ENCODE results near the gene TCF20. TPM values are rescaled to one million over a fixed set of nuclear protein-coding genes. Genes with fewer than 3 reads are reported as not detected.

Gene TCF20
- total and polyA plus RNA-seq, 9 donors = 6.7 to 15.6 (median 10.4) TPM

DNA sequence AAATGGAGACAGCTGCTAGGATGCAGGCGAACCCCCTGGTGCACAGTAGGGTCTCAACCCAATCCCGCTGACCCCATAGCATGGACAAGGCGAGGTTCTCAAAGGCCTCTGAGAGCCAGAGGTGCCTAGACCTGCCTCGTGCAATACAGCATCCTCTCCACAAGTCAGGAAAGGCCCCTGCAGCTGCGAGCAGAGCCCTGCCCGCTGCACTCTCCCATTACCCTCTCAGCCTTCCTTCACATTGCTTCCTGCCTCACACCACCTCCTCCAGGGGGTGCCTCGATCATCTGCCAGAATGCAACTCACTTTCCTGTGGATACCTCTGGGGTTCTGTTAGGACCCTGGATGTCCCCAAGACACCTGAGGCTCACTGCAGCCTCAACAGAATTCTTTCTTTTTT, 42.8 kb upstream of the TCF20 start:
- Histone ChIP-seq H3K27ac (ENCODE audit: low read length) (no peak overlapping the region), H3K4me1 (ENCODE audit: control insufficient read depth, insufficient read depth, low read length) (peaks cover 23% of the 10 kb centered on the region), H3K36me3 (ENCODE audit: control insufficient read depth, insufficient read depth, low read length) (no peaks in the 10 kb centered on the region), H3K4me3 (ENCODE audit: low read length) (no peak overlapping the region), H3K9me3 (replicated peaks; ENCODE audit: control insufficient read depth, low read depth, low read length) (no peaks in the 10 kb centered on the region), H3K27me3 (ENCODE audit: control insufficient read depth, insufficient read depth, low read length) (peaks cover 74% of the 10 kb centered on the region)
- 84% methylated on average over 6 of the region's 7 CpGs for WGBS (ENCODE audit: insufficient coverage)
- DNase-seq = no peak

- Histone ChIP-seq H3K36me3 (ENCODE audit: control insufficient read depth, insufficient read depth, low read length) (no peaks in the 10 kb centered on the region), H3K9me3 (replicated peaks; ENCODE audit: control insufficient read depth, low read depth, low read length) (no peaks in the 10 kb centered on the region), H3K4me3 (ENCODE audit: low read length) (no peak overlapping the region), H3K27ac (ENCODE audit: low read length) (no peak overlapping the region), H3K27me3 (ENCODE audit: control insufficient read depth, insufficient read depth, low read length) (peaks cover 67% of the 10 kb centered on the region), H3K4me1 (ENCODE audit: control insufficient read depth, insufficient read depth, low read length) (peaks cover 11% of the 10 kb centered on the region)
- WGBS (ENCODE audit: insufficient coverage) = 61% methylated on average over 13 of the region's 16 CpGs
- DNase-seq = no peak
Measured at GRCh38 chr22:42310291-42311015, 40.0 kb upstream of the TCF20 start.

- H3K9me3 ChIP-seq (replicated peaks; ENCODE audit: control insufficient read depth, low read depth, low read length) = no peaks in the 10 kb centered on the region
- peaks cover 67% of the 10 kb centered on the region for H3K27me3 ChIP-seq (ENCODE audit: control insufficient read depth, insufficient read depth, low read length)
- no peak for DNase-seq
- H3K27ac ChIP-seq (ENCODE audit: low read length) = no peak overlapping the region
- no peak overlapping the region for H3K4me3 ChIP-seq (ENCODE audit: low read length)
- H3K36me3 ChIP-seq (ENCODE audit: control insufficient read depth, insufficient read depth, low read length) = no peaks in the 10 kb centered on the region
- peaks cover 11% of the 10 kb centered on the region for H3K4me1 ChIP-seq (ENCODE audit: control insufficient read depth, insufficient read depth, low read length)
- WGBS (ENCODE audit: insufficient coverage) = 92% methylated on average over 2 of the region's 3 CpGs
Measured at GRCh38 chr22:42309865-42310264, 39.4 kb upstream of the TCF20 start.

- H3K27me3 ChIP-seq (ENCODE audit: control insufficient read depth, insufficient read depth, low read length) = peaks cover 67% of the 10 kb centered on the region
Measured at GRCh38 chr22:42308892-42309468, 38.5 kb upstream of the TCF20 start.

DNA sequence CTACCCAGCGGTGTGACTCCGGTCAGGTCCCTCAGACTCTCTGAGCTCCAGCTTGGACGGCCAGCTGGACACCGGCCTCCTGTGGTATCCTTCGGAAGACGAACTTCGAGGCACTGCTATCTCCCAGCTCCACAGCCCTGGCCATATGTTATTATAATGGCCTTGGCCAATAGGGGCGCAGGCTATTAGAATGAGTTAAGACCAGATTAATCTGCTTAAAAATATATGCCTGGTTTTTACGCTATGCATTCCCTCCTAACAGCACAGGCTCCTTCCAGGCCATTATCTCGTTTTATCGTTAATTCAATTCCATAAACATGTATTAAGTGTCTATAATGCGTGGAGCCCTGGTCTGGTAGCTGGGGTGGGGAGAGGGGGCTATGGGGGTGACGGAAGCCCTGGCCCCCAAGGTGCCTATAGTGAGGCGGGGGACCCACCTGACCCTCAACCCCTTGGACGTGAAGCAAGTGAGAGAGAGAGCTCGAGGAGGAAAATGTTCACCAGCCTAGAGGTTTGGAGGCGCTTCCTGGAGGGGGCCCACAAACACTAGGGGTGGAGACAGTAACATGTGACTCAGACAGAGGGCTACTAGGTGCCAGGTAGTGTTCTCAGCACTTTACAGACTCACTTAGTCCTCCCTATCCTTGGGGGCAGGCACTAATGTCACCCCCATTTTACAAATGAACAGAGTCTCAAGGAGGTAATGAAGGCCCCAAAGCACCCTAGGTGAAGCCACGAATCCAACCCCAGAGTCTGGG, 37.5 kb upstream of the TCF20 start:
- no peak for DNase-seq
- Histone ChIP-seq H3K4me3 (ENCODE audit: low read length) (no peak overlapping the region), H3K27me3 (ENCODE audit: control insufficient read depth, insufficient read depth, low read length) (peaks cover 69% of the 10 kb centered on the region), H3K27ac (ENCODE audit: low read length) (no peak overlapping the region), H3K4me1 (ENCODE audit: control insufficient read depth, insufficient read depth, low read length) (no peaks in the 10 kb centered on the region), H3K9me3 (replicated peaks; ENCODE audit: control insufficient read depth, low read depth, low read length) (no peaks in the 10 kb centered on the region), H3K36me3 (ENCODE audit: control insufficient read depth, insufficient read depth, low read length) (no peaks in the 10 kb centered on the region)
- 74% methylated on average over 4 of the region's 18 CpGs for WGBS (ENCODE audit: insufficient coverage)

More at GRCh38 chr22:42308892-42309468, 38.5 kb upstream of the TCF20 start:
- DNase-seq = no peak
- Histone ChIP-seq H3K9me3 (replicated peaks; ENCODE audit: control insufficient read depth, low read depth, low read length) (no peaks in the 10 kb centered on the region), H3K36me3 (ENCODE audit: control insufficient read depth, insufficient read depth, low read length) (no peaks in the 10 kb centered on the region), H3K27ac (ENCODE audit: low read length) (no peak overlapping the region), H3K4me3 (ENCODE audit: low read length) (no peak overlapping the region), H3K4me1 (ENCODE audit: control insufficient read depth, insufficient read depth, low read length) (peaks cover 3% of the 10 kb centered on the region)
- WGBS (ENCODE audit: insufficient coverage) = 86% methylated on average over 17 of the region's 17 CpGs

GRCh38 chr22:42306010-42306409, 35.6 kb upstream of the TCF20 start:
- Histone ChIP-seq H3K36me3 (ENCODE audit: control insufficient read depth, insufficient read depth, low read length) (no peaks in the 10 kb centered on the region), H3K27me3 (ENCODE audit: control insufficient read depth, insufficient read depth, low read length) (peaks cover 69% of the 10 kb centered on the region), H3K27ac (ENCODE audit: low read length) (no peak overlapping the region), H3K4me3 (ENCODE audit: low read length) (no peak overlapping the region), H3K4me1 (ENCODE audit: control insufficient read depth, insufficient read depth, low read length) (peaks cover 2% of the 10 kb centered on the region), H3K9me3 (replicated peaks; ENCODE audit: control insufficient read depth, low read depth, low read length) (no peaks in the 10 kb centered on the region)
- DNase-seq = no peak
- 58% methylated on average over 18 of the region's 18 CpGs for WGBS (ENCODE audit: insufficient coverage)

GRCh38 chr22:42304324-42304790, 33.9 kb upstream of the TCF20 start:
- Histone ChIP-seq H3K9me3 (replicated peaks; ENCODE audit: control insufficient read depth, low read depth, low read length) (no peaks in the 10 kb centered on the region), H3K27ac (ENCODE audit: low read length) (no peak overlapping the region), H3K4me3 (ENCODE audit: low read length) (no peak overlapping the region), H3K36me3 (ENCODE audit: control insufficient read depth, insufficient read depth, low read length) (no peaks in the 10 kb centered on the region), H3K27me3 (ENCODE audit: control insufficient read depth, insufficient read depth, low read length) (peaks cover 78% of the 10 kb centered on the region), H3K4me1 (ENCODE audit: control insufficient read depth, insufficient read depth, low read length) (peaks cover 13% of the 10 kb centered on the region)
- WGBS (ENCODE audit: insufficient coverage) = 20% methylated on average over 1 of the region's 8 CpGs
- DNase-seq = no peak

- no peak overlapping the region for H3K27ac ChIP-seq (ENCODE audit: low read length)
- H3K4me1 ChIP-seq (ENCODE audit: control insufficient read depth, insufficient read depth, low read length) = peaks cover 13% of the 10 kb centered on the region
- no peaks in the 10 kb centered on the region for H3K36me3 ChIP-seq (ENCODE audit: control insufficient read depth, insufficient read depth, low read length)
- H3K4me3 ChIP-seq (ENCODE audit: low read length) = no peak overlapping the region
- no peak for DNase-seq
- no peaks in the 10 kb centered on the region for H3K9me3 ChIP-seq (replicated peaks; ENCODE audit: control insufficient read depth, low read depth, low read length)
- peaks cover 82% of the 10 kb centered on the region for H3K27me3 ChIP-seq (ENCODE audit: control insufficient read depth, insufficient read depth, low read length)
- 20% methylated on average over 10 of the region's 21 CpGs for WGBS (ENCODE audit: insufficient coverage)
Measured at GRCh38 chr22:42303396-42304323, 33.2 kb upstream of the TCF20 start.

GRCh38 chr22:42301742-42302102, 31.3 kb upstream of the TCF20 start:
- Histone ChIP-seq H3K36me3 (ENCODE audit: control insufficient read depth, insufficient read depth, low read length) (no peaks in the 10 kb centered on the region), H3K27ac (ENCODE audit: low read length) (no peak overlapping the region), H3K4me3 (ENCODE audit: low read length) (no peak overlapping the region), H3K9me3 (replicated peaks; ENCODE audit: control insufficient read depth, low read depth, low read length) (no peaks in the 10 kb centered on the region), H3K4me1 (ENCODE audit: control insufficient read depth, insufficient read depth, low read length) (peaks cover 15% of the 10 kb centered on the region), H3K27me3 (ENCODE audit: control insufficient read depth, insufficient read depth, low read length) (peaks cover 80% of the 10 kb centered on the region)
- DNase-seq = no peak
- 70% methylated on average over 9 of the region's 12 CpGs for WGBS (ENCODE audit: insufficient coverage)

All from muscle of leg (tissue), 11 donors.